SH-SY5Y (cell line): Measurements from ENCODE around the gene FMN2.

Experiments used
- GATA2 ChIP-seq: IDR thresholded peaks from 2 replicates; pipeline ENCODE4 v1.6.1; 2011; ENCODE audit warnings: mild to moderate bottlenecking, low read depth, low read length
- GATA3 ChIP-seq: IDR thresholded peaks from 2 replicates; pipeline ENCODE4 v1.6.1; 2011; ENCODE audit warnings: low read depth, mild to moderate bottlenecking, low read length, moderate library complexity

GRCh38 chr1:240294566-240294965, 202.9 kb downstream of the FMN2 start:
- TF ChIP-seq GATA2 (no peak), GATA3 (no peak)
